Measurements from ENCODE around the gene ECSCR.

- TF ChIP-seq POLR2A (IDR thresholded peaks at IDR 0.05): no peak
- TF ChIP-seq CTCF (IDR thresholded peaks at IDR 0.05): no peak
Measured at GRCh38 chr5:139475865-139476617, 13.5 kb upstream of the ECSCR start.

All from tibial nerve (tissue), 3 donors.